Middle frontal gyrus (tissue), 1 donor: Measurements from ENCODE around the gene CNDP1.

Experiments
- DNase-seq: peaks from one replicate; pipeline ENCODE4 v3.0.0-alpha.2; 2015; ENCODE audit warnings: low spot score; ENCODE audit errors: extremely low spot score

The CNDP1 gene

DNA sequence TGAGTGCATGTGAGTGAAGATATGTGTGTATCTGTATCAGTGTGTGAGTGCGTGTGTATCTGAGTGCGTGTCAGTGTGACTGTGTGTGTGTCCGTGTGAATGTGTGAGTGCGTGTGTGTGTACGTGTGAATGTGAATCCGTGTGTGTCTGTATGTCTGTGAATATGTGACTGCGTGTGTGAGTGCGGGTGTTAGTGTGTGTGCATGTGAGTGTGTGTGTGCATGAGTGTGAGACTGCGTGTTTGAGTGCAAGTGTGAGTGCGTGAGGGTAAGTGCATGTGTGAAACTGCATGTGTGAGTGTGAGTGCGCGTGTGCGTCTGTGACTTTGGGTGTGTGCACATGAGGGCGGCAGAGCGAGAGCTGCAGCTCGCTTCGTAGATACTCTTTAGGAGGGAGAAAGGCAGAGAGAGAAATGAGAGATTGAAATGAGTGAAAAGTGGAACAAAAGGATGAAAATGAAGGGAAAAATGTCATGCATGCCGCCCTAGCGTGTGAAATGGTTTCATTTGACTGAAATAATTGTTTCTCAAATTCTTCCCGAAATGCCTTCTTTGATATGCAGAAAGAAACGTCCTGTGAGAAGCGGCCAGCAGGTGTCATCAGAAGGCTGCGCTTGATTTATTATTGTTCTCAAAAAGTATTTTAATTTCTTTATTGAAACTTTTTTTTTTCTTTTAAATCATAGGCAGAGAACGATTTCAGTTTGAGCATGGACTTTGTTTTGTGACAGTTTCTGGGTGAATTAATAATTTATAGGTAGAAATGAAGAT is 88.9 kb downstream of the CNDP1 start:
- DNase-seq = no peak

- no peak for DNase-seq
Observed at GRCh38 chr18:74624466-74624865, 90.2 kb downstream of the CNDP1 start.

DNA sequence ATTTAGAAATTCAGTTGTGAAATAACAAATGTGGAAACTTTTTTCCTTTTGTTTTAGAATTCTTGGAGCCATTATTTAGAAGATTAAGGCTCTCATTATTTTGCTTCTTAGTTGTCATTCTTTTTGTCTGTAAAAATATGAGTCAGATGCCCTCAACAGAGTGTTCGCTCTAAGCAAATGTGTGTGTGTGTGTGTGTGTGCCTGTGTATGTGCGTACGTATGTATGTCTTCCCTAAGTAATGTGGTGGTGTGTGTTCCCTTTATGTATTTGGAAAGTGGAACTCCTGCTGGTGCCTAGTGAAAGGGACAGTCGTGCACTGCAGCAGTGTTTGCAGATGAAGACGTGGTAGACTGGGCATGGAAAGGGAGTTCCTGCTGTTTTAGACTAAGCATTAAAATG is 90.9 kb downstream of the CNDP1 start:
- no peak for DNase-seq

DNA sequence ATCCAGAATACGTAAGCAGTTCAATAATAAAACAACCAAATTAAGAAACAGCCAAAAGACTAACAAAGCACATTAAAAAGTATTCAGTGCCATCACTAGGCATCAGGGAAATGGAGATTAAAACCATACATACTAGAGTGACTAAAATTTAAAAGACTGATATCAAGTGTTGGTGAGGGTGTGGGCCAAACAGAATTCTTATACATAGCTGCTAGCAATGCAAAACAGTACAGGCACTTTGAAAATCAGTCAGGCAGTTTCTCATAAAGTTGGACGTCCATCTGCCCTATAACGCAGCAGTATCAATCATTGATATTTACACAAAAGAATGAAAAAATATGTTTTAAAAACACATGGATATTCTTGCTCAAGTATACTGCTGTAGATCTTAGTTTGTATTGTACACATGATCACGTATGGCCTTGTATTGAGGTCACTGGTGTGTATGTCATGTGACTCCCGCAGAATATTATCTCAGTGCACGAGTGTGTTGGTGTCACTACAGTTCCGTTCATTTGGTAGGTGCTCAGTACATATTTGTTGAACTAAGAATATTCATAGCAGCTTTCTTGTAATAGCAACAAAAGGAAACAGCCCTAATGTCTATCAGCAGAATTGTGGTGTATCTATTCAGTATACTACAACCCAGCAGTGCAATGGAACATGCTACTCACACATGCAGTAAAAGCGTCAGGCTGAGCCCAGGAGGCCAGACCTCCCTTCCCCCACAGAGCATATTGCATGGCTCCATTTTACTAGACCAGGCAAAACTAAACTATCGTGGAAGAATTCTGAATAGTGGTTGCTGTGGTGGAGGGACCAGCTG is 92.0 kb downstream of the CNDP1 start:
- no peak for DNase-seq

DNA sequence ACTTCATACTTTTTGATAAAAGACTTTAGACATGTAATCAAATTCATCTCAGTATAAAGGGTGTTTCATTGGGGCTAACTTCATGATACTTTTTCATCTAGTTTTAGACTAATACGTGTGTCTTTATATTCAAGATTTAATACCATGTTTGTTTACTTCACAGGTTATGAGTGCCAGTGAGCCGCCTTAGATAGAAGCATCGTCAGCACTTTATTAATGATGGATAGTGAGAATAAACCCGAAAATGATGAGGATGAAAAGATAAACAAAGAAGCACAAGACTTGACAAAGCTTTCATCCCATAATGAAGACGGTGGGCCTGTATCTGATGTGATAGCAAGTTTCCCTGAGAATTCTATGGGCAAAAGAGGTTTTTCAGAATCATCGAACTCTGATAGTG is 96.5 kb downstream of the CNDP1 start:
- no peak for DNase-seq

- no peak for DNase-seq
Observed at GRCh38 chr18:74631212-74631611, 96.9 kb downstream of the CNDP1 start.

- no peak for DNase-seq
Observed at GRCh38 chr18:74631623-74632350, 97.5 kb downstream of the CNDP1 start.

- no peak for DNase-seq
Observed at GRCh38 chr18:74632351-74632679, 98.0 kb downstream of the CNDP1 start.

GRCh38 chr18:74632856-74633255 is 98.6 kb downstream of the CNDP1 start:
- no peak for DNase-seq

GRCh38 chr18:74633652-74634352 is 99.5 kb downstream of the CNDP1 start:
- DNase-seq = no peak

GRCh38 chr18:74635224-74635975 is 101.1 kb downstream of the CNDP1 start:
- DNase-seq = no peak
